HUES6 (cell line): ENCODE results near the gene BCKDHB.

Source experiments
- H3K27ac ChIP-seq: 2 replicates; pipeline ENCODE4 v1.7.0; 2013; ENCODE audit warnings: low read depth, mild to moderate bottlenecking, low read length, inconsistent platforms
- H3K27me3 ChIP-seq: 2 replicates; pipeline ENCODE4 v1.6.1; 2013; ENCODE audit warnings: low read length; ENCODE audit not compliant: control insufficient read depth, insufficient read depth
- H3K36me3 ChIP-seq: 2 replicates; pipeline ENCODE4 v1.6.1; 2013; ENCODE audit warnings: low read length; ENCODE audit not compliant: control insufficient read depth, insufficient read depth
- H3K4me1 ChIP-seq: 2 replicates; pipeline ENCODE4 v1.6.1; 2013; ENCODE audit warnings: low read length; ENCODE audit not compliant: control insufficient read depth, insufficient read depth
- H3K4me3 ChIP-seq: 2 replicates; pipeline ENCODE4 v1.5.1; 2013; ENCODE audit warnings: low read depth, low read length
- H3K9ac ChIP-seq: one replicate; pipeline ENCODE4 v1.6.1; 2013; ENCODE audit warnings: mild to moderate bottlenecking, low read length
- H3K9me3 ChIP-seq: 2 replicates; pipeline ENCODE4 v1.6.1; 2013; ENCODE audit warnings: low read depth, low read length; ENCODE audit not compliant: control insufficient read depth, insufficient read depth

Gene BCKDHB

DNA sequence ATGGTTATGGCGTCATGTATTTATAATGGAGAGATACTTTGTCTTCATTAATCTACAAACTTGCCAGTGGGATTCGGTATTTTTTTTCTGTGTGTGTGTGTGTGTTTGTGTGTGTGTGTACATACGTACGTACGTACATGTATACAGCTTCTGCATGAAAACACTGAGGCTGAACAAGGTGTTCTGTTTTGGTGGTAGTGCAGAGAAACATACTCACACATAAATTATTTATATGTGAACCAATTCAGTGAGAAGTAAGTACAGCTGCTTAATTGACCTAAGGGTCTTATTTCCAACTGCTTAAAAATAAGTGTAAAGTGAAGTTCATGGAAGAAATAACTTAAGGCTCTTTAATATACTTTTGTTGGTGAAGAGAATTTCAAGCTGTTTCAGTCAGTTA, 234.2 kb downstream of the BCKDHB start:
- Histone ChIP-seq H3K4me3 (no peak overlapping the region), H3K9ac (no peak overlapping the region), H3K27ac (no peak overlapping the region)

DNA sequence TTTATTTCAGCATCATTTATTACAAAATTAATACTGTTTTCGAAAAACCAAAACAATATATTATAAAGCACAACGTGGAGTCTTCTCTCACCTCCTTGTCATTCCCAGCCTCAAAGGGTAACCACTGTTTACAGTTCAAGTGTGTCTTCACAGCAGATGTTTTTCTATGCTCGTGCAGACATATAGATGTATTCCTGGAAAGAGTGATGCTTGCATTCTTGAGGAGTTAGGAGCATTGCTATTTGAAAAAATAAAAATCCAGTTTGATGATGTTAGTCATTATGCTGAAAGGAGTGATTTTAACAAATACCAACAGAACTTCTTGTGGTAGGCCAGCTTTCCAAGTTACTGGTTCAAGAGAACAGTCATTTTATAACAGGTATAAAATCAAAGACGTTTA, 234.9 kb downstream of the BCKDHB start:
- no peak overlapping the region for H3K9ac ChIP-seq
- no peaks in the 10 kb centered on the region for H3K27me3 ChIP-seq
- no peak overlapping the region for H3K27ac ChIP-seq

More for the DNA sequence above, 234.2 kb downstream of the BCKDHB start:
- H3K36me3 ChIP-seq: no peaks in the 10 kb centered on the region
- no peaks in the 10 kb centered on the region for H3K27me3 ChIP-seq
- H3K9me3 ChIP-seq: no peaks in the 10 kb centered on the region
- H3K4me1 ChIP-seq: peaks cover 4% of the 10 kb centered on the region

DNA sequence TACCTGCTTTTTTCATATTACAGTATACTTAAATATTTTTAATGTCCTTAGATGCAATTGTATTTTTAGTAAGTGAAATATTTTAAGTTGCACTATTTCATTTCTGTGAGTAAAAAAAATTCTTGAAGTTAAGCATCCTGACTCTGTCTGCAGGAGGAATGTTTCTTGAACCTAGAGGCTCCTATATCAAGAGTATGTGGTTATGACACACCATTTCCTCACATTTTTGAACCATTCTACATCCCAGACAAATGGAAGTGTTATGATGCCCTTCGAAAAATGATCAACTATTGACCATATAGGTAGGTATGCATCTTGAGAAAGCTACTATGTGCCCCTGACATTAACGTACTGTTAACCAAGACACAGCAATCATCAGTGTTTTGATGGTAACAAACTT, 237.0 kb downstream of the BCKDHB start:
- no peak overlapping the region for H3K27ac ChIP-seq
- H3K4me1 ChIP-seq: 0 out of 2 replicates have a peak, but pooled peaks cover 1% of the 10 kb centered on the region
- H3K36me3 ChIP-seq: no peaks in the 10 kb centered on the region
- H3K9me3 ChIP-seq: no peaks in the 10 kb centered on the region
- H3K4me3 ChIP-seq: no peak overlapping the region
- no peaks in the 10 kb centered on the region for H3K27me3 ChIP-seq
- no peak overlapping the region for H3K9ac ChIP-seq

More for the DNA sequence above, 234.9 kb downstream of the BCKDHB start:
- Histone ChIP-seq H3K4me1 (peaks cover 4% of the 10 kb centered on the region), H3K36me3 (no peaks in the 10 kb centered on the region), H3K4me3 (no peak overlapping the region), H3K9me3 (no peaks in the 10 kb centered on the region)

DNA sequence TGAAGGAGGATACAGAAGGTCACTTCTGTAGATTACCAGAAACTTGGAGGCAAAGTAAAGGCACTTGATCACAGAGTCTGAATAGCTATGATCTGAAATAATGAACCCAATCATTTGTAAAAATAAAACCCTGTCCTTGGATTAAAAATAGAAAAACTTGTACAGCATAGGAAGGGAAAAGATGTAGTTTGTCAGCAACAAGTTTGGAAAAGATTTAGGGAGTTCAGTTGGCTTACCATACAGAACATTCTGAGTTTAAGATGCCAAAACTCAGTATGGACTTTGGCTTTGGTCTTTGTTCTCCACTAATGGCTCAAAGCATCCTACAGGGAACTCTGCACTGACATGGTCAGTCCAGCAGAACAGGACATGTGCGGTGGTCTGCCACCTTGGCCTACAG, 240.6 kb downstream of the BCKDHB start:
- Histone ChIP-seq H3K9ac (no peak overlapping the region), H3K9me3 (no peaks in the 10 kb centered on the region), H3K4me3 (no peak overlapping the region), H3K27me3 (no peaks in the 10 kb centered on the region), H3K4me1 (no peaks in the 10 kb centered on the region), H3K27ac (no peak overlapping the region), H3K36me3 (no peaks in the 10 kb centered on the region)

DNA sequence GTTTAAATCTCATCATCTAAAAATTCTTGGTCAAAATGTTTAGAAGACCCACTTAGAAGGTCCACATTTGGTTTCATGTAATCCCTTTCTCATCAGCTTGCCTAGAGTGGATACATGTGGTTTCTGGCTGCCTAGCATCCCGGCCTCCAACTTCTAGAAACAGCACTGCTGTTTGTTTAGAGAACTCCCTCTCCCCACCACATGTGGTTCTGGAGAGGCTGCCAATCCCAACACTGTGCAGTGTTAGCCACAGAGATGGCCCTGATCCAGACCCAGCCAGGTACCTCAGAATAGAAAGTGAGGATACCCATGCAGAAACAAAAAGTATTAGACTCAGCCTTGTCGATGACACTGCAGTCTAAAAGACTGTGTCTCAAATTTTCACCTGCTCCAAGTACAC, 241.8 kb downstream of the BCKDHB start:
- Histone ChIP-seq H3K36me3 (no peaks in the 10 kb centered on the region), H3K4me1 (no peaks in the 10 kb centered on the region), H3K27me3 (no peaks in the 10 kb centered on the region), H3K9ac (no peak overlapping the region), H3K4me3 (no peak overlapping the region), H3K27ac (no peak overlapping the region), H3K9me3 (no peaks in the 10 kb centered on the region)

DNA sequence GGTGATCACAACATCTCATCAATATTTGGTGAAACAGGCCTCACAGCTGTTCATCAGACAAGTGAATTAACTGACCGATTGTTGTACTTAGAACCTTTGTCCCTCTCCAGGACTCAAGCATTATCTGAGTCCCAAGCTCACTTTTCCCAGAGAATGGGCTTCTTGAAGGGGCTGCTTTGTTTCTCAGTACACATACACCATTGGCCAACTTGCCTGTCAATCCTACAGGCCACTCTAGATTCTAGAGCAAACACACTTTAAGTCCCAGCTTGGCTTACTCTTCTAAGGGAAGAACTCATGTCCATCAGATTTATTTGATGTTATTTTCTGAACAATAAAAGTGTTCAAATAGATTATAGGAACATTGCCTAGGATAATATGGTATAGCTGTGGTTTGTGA, 249.5 kb downstream of the BCKDHB start:
- H3K9ac ChIP-seq: no peak overlapping the region

DNA sequence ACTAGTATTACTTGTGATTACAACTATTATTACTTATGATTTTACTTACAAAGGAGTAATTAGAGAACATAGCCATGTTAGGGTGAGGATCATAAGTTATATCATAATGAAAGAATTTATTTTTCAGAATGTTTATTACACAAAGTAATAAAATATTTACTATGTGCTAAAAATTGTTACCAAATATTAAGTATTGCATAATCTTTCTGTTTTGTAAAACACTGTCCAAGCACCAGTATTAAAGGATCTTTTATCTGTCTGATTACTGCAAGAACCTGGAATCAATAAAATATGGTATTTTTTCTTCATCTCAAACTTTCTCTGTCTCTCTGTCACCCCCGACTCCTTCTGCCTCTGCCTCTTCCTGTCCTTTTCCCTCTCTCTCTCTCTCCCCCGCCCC, 250.1 kb downstream of the BCKDHB start:
- no peak overlapping the region for H3K4me3 ChIP-seq
- H3K36me3 ChIP-seq: no peaks in the 10 kb centered on the region
- H3K4me1 ChIP-seq: no peaks in the 10 kb centered on the region
- no peak overlapping the region for H3K9ac ChIP-seq
- no peaks in the 10 kb centered on the region for H3K9me3 ChIP-seq
- H3K27me3 ChIP-seq: no peaks in the 10 kb centered on the region
- no peak overlapping the region for H3K27ac ChIP-seq

More for the DNA sequence above, 249.5 kb downstream of the BCKDHB start:
- H3K36me3 ChIP-seq: no peaks in the 10 kb centered on the region
- no peaks in the 10 kb centered on the region for H3K9me3 ChIP-seq
- no peaks in the 10 kb centered on the region for H3K27me3 ChIP-seq
- no peak overlapping the region for H3K4me3 ChIP-seq
- no peak overlapping the region for H3K27ac ChIP-seq
- H3K4me1 ChIP-seq: no peaks in the 10 kb centered on the region

DNA sequence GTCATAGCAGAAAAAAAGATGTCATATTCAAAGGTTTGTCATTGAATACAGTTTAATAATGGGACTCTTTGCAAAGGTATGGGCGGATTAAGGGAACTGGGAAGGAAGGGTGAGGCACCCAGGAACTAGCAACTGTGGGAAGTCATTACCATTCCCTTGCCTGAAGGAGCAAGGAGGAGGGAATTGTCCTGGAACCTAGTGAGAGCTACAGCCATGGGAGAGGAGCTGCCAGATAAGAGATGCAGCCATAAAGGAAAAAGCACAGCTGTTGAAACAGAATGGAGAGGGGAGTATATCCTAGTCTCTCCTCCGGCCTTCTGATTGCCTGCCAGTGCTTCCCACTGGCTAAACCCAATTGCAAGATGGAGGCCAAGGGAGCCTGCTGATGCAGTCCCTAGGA, 250.6 kb downstream of the BCKDHB start:
- no peak overlapping the region for H3K4me3 ChIP-seq
- no peaks in the 10 kb centered on the region for H3K27me3 ChIP-seq
- H3K4me1 ChIP-seq: no peaks in the 10 kb centered on the region
- H3K36me3 ChIP-seq: no peaks in the 10 kb centered on the region
- H3K9me3 ChIP-seq: no peaks in the 10 kb centered on the region
- no peak overlapping the region for H3K9ac ChIP-seq
- H3K27ac ChIP-seq: no peak overlapping the region

DNA sequence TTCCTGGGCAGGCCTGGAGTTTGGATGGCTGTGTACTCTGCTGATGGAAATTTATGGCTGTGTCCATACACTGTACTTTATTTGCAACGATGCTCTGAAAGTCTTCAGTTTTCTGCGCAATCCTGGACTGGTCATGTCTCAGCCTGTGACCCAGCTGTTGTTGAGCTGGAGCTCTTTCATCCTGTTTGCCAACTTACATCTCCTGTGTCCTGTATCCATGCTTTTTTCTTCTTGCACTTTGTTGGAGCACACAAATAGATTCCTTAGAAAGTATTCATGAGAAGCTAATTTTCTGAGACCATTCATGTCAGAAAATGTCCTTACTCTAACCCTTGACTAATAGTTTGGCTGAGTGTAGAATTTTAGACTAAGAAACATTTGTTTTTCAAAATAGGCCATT, 251.2 kb downstream of the BCKDHB start:
- Histone ChIP-seq H3K9me3 (no peaks in the 10 kb centered on the region), H3K36me3 (no peaks in the 10 kb centered on the region), H3K9ac (no peak overlapping the region), H3K27ac (no peak overlapping the region), H3K4me1 (no peaks in the 10 kb centered on the region), H3K4me3 (no peak overlapping the region), H3K27me3 (no peaks in the 10 kb centered on the region)

DNA sequence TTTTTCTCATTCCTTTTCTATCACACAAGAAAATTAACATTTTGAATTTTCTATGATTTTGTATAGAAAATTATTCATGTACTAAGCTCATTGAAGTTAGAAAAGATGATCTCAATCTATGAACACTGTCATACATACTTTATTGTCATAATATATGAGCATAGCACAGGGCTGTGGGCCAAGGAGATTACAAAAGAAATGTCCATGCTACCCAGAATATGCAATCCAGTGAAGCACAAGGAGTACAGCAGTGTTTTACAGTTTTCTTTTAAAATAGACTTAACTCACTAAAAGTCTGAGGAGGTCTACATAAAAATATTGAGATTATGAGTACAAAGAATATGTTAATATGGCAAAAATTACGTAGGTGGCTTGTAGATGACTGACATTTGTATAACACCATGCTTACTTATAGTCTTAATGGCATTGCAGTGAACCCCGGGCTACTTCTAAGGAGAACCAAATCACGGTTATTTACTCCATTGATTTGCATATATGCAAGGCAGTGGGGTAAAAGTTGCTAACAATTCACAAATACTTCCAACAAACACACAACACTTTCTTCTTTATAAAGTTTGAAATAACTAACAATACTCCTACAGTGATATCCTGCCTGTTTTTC, 257.1 kb downstream of the BCKDHB start:
- Histone ChIP-seq H3K9ac (no peak overlapping the region), H3K4me1 (0 out of 2 replicates have a peak, but pooled peaks cover 2% of the 10 kb centered on the region), H3K36me3 (no peaks in the 10 kb centered on the region), H3K27ac (no peak overlapping the region), H3K27me3 (no peaks in the 10 kb centered on the region), H3K9me3 (no peaks in the 10 kb centered on the region), H3K4me3 (no peak overlapping the region)

DNA sequence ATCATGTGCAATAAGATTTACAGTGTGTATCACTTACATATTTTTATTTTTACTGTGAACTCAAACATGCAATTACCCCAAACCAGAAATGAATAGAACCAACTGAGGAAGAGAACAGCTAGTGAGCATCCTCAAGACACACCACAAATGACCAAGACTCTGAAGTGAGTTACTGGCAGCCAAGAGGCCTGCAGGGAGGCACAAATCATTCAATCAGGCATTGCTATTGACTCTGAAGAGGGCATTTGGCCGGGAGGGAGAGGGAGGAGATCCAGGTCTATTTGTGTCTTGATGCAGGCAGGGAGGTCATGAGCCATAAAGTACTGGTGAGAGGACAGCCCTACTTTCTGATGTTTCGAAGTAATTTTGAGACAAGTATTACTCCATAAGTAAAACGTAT, 257.7 kb downstream of the BCKDHB start:
- Histone ChIP-seq H3K9me3 (no peaks in the 10 kb centered on the region), H3K27me3 (no peaks in the 10 kb centered on the region), H3K4me3 (no peak overlapping the region), H3K4me1 (0 out of 2 replicates have a peak, but pooled peaks cover 2% of the 10 kb centered on the region), H3K36me3 (no peaks in the 10 kb centered on the region), H3K27ac (no peak overlapping the region), H3K9ac (no peak overlapping the region)
